ENCODE results near the gene TRAM2.

Gene TRAM2

GRCh38 chr6:52562911-52563310 lies 13.9 kb downstream of the TRAM2 start:
- H3K9me2 ChIP-seq (replicated peaks; ENCODE audit: control insufficient read depth, low read length), result no peaks in the 10 kb centered on the region
- no peaks in the 10 kb centered on the region for H3K79me2 ChIP-seq (ENCODE audit: control insufficient read depth, low read length)
- TF ChIP-seq EZH2phosphoT487 (IDR thresholded peaks at IDR 0.05; ENCODE audit: borderline replicate concordance, low read length), result no peak
- no peak for TF ChIP-seq CTCF (IDR thresholded peaks at IDR 0.05; ENCODE audit: low read depth, low read length, poor library complexity, severe bottlenecking)
- no peaks in the 10 kb centered on the region for H3K9me3 ChIP-seq (ENCODE audit: control insufficient read depth, insufficient read depth, low read length)
- H3F3A ChIP-seq (ENCODE audit: control insufficient read depth, insufficient read depth), result no peaks in the 10 kb centered on the region
- H3K4me3 ChIP-seq (ENCODE audit: low read length), result no peak overlapping the region
- H3K27me3 ChIP-seq (ENCODE audit: control insufficient read depth, low read length), result no peaks in the 10 kb centered on the region
- H3K4me2 ChIP-seq (ENCODE audit: low read length), result no peak overlapping the region
- H3K4me1 ChIP-seq (ENCODE audit: control insufficient read depth, low read length), result peaks cover 5% of the 10 kb centered on the region; the same call in 1 of the 2 replicates
- H3K36me3 ChIP-seq (ENCODE audit: control insufficient read depth, low read length), result no peaks in the 10 kb centered on the region
- no peaks in the 10 kb centered on the region for H4K20me1 ChIP-seq (ENCODE audit: control insufficient read depth, insufficient read depth, low read depth, low read length)
- no peak overlapping the region for H3K27ac ChIP-seq (ENCODE audit: low read depth, low read length)

- Histone ChIP-seq H3K4me1 (ENCODE audit: control insufficient read depth, low read length) (no peaks in the 10 kb centered on the region), H3K9me2 (replicated peaks; ENCODE audit: control insufficient read depth, low read length) (no peaks in the 10 kb centered on the region), H3K36me3 (ENCODE audit: control insufficient read depth, low read length) (no peaks in the 10 kb centered on the region), H3K4me3 (ENCODE audit: low read length) (no peak overlapping the region), H3F3A (ENCODE audit: control insufficient read depth, insufficient read depth) (no peaks in the 10 kb centered on the region), H3K79me2 (ENCODE audit: control insufficient read depth, low read length) (no peaks in the 10 kb centered on the region), H3K4me2 (ENCODE audit: low read length) (no peak overlapping the region), H3K27ac (ENCODE audit: low read depth, low read length) (no peak overlapping the region), H3K9me3 (ENCODE audit: control insufficient read depth, insufficient read depth, low read length) (no peaks in the 10 kb centered on the region), H3K27me3 (ENCODE audit: control insufficient read depth, low read length) (no peaks in the 10 kb centered on the region), H4K20me1 (ENCODE audit: control insufficient read depth, insufficient read depth, low read depth, low read length) (no peaks in the 10 kb centered on the region)
- TF ChIP-seq CTCF (IDR thresholded peaks at IDR 0.05; ENCODE audit: low read depth, low read length, poor library complexity, severe bottlenecking) (no peak), EZH2phosphoT487 (IDR thresholded peaks at IDR 0.05; ENCODE audit: borderline replicate concordance, low read length) (no peak)
Observed at GRCh38 chr6:52560462-52560861, 16.4 kb downstream of the TRAM2 start.

GRCh38 chr6:52558266-52559000 lies 18.4 kb downstream of the TRAM2 start:
- H3K4me1 ChIP-seq (ENCODE audit: control insufficient read depth, low read length), result no peaks in the 10 kb centered on the region
- no peaks in the 10 kb centered on the region for H3K9me3 ChIP-seq (ENCODE audit: control insufficient read depth, insufficient read depth, low read length)
- no peaks in the 10 kb centered on the region for H3F3A ChIP-seq (ENCODE audit: control insufficient read depth, insufficient read depth)
- no peaks in the 10 kb centered on the region for H4K20me1 ChIP-seq (ENCODE audit: control insufficient read depth, insufficient read depth, low read depth, low read length)
- H3K27ac ChIP-seq (ENCODE audit: low read depth, low read length), result no peak overlapping the region
- no peaks in the 10 kb centered on the region for H3K36me3 ChIP-seq (ENCODE audit: control insufficient read depth, low read length)
- no peak overlapping the region for H3K4me2 ChIP-seq (ENCODE audit: low read length)
- TF ChIP-seq EZH2phosphoT487 (IDR thresholded peaks at IDR 0.05; ENCODE audit: borderline replicate concordance, low read length) (no peak), CTCF (IDR thresholded peaks at IDR 0.05; ENCODE audit: low read depth, low read length, poor library complexity, severe bottlenecking) (no peak)
- no peaks in the 10 kb centered on the region for H3K79me2 ChIP-seq (ENCODE audit: control insufficient read depth, low read length)
- no peaks in the 10 kb centered on the region for H3K27me3 ChIP-seq (ENCODE audit: control insufficient read depth, low read length)
- no peak overlapping the region for H3K4me3 ChIP-seq (ENCODE audit: low read length)
- no peaks in the 10 kb centered on the region for H3K9me2 ChIP-seq (replicated peaks; ENCODE audit: control insufficient read depth, low read length)
